ENCODE data around the gene CTSO. TPM values are rescaled to one million over a fixed set of nuclear protein-coding genes. Genes with fewer than 3 reads are reported as not detected.

Gene CTSO
- total and polyA plus RNA-seq, 2 experiments from 2014 or later = 0.44 to 0.83 TPM

GRCh38 chr4:155931634-155932033 is 22.0 kb downstream of the CTSO start:
- H3K27ac ChIP-seq (ENCODE audit: low read depth) = no peak overlapping the region
- TF ChIP-seq EZH2phosphoT487 (IDR thresholded peaks at IDR 0.05; ENCODE audit: unreplicated experiment) (no peak), CTCF (conservative IDR thresholded peaks at IDR 0.05; ENCODE audit: low read depth in 2 of 2) (no peak), ETS1 (IDR thresholded peaks at IDR 0.05) (no peak), ZNF462 (CRISPR knock-in tag; IDR thresholded peaks at IDR 0.05) (no peak), POLR2AphosphoS5 (IDR thresholded peaks at IDR 0.05; ENCODE audit: low read depth) (no peak), REST (IDR thresholded peaks at IDR 0.05; ENCODE audit: unreplicated experiment) (no peak), ZNF331 (CRISPR knock-in tag; IDR thresholded peaks at IDR 0.05; ENCODE audit: low read depth) (no peak), NANOG (IDR thresholded peaks at IDR 0.05; ENCODE audit: borderline replicate concordance) (no peak), STAT1 (IDR thresholded peaks at IDR 0.05; ENCODE audit: unreplicated experiment) (no peak), ZNF114 (CRISPR knock-in tag; IDR thresholded peaks at IDR 0.05) (no peak), CREB1 (CRISPR knock-in tag; IDR thresholded peaks at IDR 0.05; ENCODE audit: low read depth) (no peak), EZH2 (IDR thresholded peaks at IDR 0.05; ENCODE audit: low read depth, unreplicated experiment) (no peak), JUNB (IDR thresholded peaks at IDR 0.05; ENCODE audit: unreplicated experiment) (no peak)
- peaks cover 13% of the 10 kb centered on the region for H3K36me3 ChIP-seq (ENCODE audit: insufficient read depth)
- H3K4me3 ChIP-seq = no peak overlapping the region
- H3K4me1 Mint-ChIP-seq = no peaks in the 10 kb centered on the region
- no peaks in the 10 kb centered on the region for H3F3A ChIP-seq (replicated peaks; ENCODE audit: low read depth)
- DNase-seq (ENCODE audit: low spot score) (no peak), ATAC-seq (no peak)
- no peak overlapping the region for H3K4me2 ChIP-seq
- no peak overlapping the region for H3K27ac Mint-ChIP-seq
- no peaks in the 10 kb centered on the region for H3K27me3 ChIP-seq (ENCODE audit: insufficient read depth)
- no peaks in the 10 kb centered on the region for H3K4me1 ChIP-seq (ENCODE audit: insufficient read depth)
- H3K27me3 Mint-ChIP-seq (ENCODE audit: insufficient read depth, low read depth, poor library complexity) = no peaks in the 10 kb centered on the region
- H3K79me2 ChIP-seq (replicated peaks; ENCODE audit: insufficient read depth) = no peaks in the 10 kb centered on the region
- no peak overlapping the region for H2AFZ ChIP-seq
- peaks cover 29% of the 10 kb centered on the region for H3K9me3 Mint-ChIP-seq
- H3K4me3 Mint-ChIP-seq = no peak overlapping the region
- H4K20me1 ChIP-seq (replicated peaks; ENCODE audit: insufficient read depth) = no peaks in the 10 kb centered on the region
- H3K9me2 ChIP-seq (ENCODE audit: insufficient read depth) = no peaks in the 10 kb centered on the region
- H3K36me3 Mint-ChIP-seq (ENCODE audit: low read depth) = peaks cover 23% of the 10 kb centered on the region

Measured in GM23338 (cell line).